ENCODE measurements around the gene AIFM2.
"Not testable (repeated sequence)": the region's sequence is repeated elsewhere in the genome, so short reads cannot be mapped to it uniquely, and the experiment has no call there.

Gene AIFM2

GRCh38 chr10:70090951-70091350, 41.7 kb downstream of the AIFM2 start:
- no peak for DNase-seq (ENCODE audit: low read depth)

DNA sequence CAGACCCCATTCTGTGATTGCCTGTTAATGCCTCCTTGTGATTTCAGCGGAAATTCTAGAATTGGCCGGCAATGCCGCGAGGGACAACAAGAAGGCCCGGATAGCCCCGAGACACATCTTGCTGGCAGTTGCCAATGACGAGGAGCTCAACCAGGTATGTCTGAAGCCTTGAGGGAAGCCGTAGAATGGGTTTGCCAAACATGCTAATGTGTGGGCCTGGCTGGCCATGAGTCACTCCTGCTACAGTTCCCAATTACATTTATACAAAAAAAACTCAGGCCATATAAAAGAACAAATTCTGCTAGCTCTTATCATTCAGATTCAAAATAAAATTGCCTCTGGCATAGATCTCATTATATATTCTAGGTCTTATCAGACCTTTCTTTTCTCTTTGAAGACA, 42.6 kb downstream of the AIFM2 start:
- no peak for DNase-seq (ENCODE audit: low read depth)

DNA sequence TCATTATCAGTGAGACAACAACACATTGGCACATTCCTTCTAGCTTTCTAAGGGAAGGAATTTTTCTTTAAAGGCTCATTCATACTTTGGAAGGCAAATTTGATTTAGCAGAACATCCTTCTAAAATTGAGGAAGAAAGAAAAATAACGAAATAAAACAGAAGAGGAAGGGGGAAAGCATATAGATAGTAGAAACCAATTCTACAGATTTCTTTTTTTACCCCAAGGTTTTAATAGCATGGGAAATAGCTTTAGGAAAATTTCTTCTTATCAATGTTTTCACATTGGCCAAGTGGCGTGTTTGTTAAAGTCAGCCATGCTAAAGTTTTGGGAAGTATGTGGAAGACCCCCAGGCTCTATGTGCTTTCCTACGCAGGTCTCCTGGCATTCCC, 44.3 kb downstream of the AIFM2 start:
- no peak for DNase-seq (ENCODE audit: low read depth)

DNA sequence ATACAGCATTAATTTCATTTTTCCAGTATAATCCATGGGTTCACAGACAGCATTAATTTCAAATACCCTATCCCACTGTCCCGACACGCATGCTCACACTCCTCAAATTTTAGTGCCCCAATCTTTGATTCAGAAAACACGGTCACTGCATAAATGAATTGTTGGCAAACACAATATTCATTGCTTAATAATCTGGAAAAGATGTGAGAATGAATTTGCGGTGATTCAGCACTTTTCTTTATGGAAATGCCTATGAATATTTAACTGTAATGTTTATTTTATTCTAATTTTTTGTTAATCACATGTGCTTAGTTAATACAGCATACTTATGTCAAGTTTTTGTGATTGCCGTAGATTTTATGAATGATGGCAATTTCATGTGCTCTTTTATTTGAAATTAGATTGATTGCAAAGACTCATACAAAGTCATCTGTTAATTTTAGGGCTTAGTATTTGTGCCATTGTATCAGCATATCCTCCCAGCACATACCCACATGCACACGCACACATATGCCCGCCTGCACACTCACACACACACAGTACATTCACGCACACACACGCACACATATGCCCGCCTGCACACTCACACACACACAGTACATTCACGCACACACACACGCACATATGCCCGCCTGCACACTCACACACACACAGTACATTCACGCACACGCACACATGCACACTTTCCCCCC, 44.9 kb downstream of the AIFM2 start:
- DNase-seq (ENCODE audit: low read depth) = no peak

- no peak for DNase-seq (ENCODE audit: low read depth)
These were observed 46.5 kb downstream of the AIFM2 start for GRCh38 chr10:70085975-70086613.

- DNase-seq (ENCODE audit: low read depth) = no peak
These were observed 48.4 kb downstream of the AIFM2 start for GRCh38 chr10:70084189-70084588.

- not testable (repeated sequence) for DNase-seq (ENCODE audit: low read depth)
These were observed 51.8 kb downstream of the AIFM2 start for GRCh38 chr10:70080789-70081188.

DNA sequence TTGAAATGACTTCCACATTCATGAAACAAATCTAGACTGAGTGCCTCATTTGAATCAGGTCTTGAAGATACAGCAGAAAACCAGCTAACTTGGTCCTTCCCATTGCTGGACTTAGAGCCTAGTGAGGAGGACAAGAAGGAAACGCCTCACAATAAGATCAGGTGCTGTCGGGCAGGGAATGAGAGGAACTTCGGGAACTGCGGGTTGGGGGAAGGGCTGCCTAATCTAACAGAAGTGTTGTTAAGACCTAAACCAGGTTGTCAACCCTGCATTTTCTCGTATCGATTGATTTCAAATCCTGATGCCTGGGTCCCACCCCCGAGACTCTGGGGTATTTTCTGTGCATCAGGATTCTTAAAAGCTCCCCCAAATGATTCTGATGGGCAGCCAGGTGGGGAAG, 53.7 kb downstream of the AIFM2 start:
- DNase-seq (ENCODE audit: low read depth) = no peak

DNA sequence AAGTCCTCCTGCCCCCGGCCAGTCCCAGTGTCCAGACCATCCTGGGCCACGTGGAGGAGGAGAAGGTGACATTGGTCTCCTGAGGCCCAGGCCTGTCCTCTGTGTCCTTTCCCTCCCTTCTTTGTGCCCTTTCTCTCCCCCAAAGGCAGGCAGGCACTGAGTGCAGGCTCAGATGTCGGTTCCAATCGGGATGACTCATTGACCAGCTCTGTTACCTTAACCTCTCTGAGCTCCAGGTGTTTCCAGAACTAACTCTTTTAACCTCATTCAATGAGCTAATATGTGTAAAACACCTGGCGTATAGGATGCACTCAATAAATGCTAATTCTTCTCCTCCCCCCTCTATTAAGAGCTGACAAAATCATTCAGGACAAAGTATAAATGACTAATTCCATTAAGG, 54.3 kb downstream of the AIFM2 start:
- DNase-seq (ENCODE audit: low read depth) = no peak

DNA sequence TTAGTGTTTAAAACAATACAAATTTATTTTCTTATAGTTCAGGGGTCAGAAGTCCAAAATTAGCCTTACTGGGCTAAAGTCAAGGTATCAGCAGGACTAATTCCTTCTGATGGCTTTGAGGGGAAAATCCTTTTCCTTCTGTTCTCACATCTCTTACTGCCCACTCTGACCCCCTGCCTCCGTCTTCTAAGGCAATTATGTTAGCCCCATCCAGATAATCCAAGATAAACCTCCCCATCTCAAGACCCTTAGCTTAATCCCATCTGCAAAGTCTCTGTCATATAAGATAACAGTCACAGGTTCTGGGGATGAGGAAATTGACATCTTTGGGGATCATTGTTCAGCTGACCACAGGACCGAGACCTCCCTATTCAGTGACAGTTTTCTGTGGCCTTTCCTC, 57.7 kb downstream of the AIFM2 start:
- DNase-seq (ENCODE audit: low read depth) = no peak

GRCh38 chr10:70074165-70074564, 58.5 kb downstream of the AIFM2 start:
- no peak for DNase-seq (ENCODE audit: low read depth)

- DNase-seq (ENCODE audit: low read depth) = no peak
These were observed 61.8 kb downstream of the AIFM2 start for GRCh38 chr10:70070834-70071233.

GRCh38 chr10:70069346-70069745, 63.3 kb downstream of the AIFM2 start:
- DNase-seq (ENCODE audit: low read depth) = no peak

DNA sequence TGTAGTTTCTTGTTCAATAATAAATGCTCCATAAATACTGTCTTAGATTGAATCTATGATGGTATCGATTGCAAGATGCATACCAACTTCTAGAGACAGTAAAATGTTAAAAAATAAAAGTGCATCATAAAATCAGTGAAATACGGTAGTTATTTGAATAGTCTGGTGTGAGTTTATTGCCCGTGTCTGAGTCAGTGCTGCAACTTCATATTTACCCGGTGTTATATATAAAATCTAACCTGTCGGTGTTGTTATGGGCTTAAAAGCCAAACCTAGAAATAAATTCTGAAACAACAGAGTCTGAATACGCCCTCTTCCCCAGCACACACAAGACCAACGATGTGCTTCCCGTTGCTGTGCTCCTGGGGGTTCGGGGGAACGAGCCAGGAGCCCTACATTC, 63.7 kb downstream of the AIFM2 start:
- no peak for DNase-seq (ENCODE audit: low read depth)

GRCh38 chr10:70067586-70067985, 65.0 kb downstream of the AIFM2 start:
- no peak for DNase-seq (ENCODE audit: low read depth)

DNA sequence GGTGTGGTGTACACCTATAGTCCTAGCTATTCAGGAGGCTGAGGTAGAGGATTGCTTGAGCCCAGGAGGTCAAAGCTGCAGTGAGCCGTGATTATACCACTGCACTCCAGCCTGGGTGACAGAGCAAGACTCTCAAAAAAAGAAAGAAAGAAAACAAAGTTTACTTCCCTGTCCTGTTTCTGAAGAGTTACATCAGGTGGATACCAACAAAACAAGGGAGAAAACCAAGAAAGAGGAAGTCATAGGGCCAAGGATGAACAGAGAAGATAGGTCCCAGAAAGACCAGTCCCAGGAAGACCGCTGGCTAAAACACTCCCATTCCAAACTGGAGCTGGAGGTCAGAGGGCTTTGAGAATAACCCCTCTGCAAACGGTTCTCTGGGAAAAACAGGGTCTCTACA, 66.4 kb downstream of the AIFM2 start:
- DNase-seq (ENCODE audit: low read depth) = no peak

DNA sequence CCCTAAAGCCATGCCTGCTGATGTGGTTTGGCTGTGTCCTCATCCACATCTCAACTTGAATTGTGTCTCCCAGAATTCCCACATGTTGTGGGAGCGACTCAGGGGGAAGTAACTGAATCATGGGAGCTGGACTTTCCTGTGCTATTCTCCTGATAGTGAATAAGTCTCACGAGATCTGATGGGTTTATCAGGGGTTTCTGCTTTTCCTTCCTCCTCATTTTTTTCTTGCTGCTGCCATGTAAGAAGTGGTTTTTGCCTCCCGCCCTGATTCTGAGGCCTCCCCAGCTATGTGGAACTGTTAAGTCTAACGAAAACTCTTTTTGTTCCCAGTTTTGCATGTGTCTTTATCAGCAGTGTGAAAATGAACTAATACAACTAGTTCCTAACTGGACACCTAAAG, 68.1 kb downstream of the AIFM2 start:
- no peak for DNase-seq (ENCODE audit: low read depth)

DNA sequence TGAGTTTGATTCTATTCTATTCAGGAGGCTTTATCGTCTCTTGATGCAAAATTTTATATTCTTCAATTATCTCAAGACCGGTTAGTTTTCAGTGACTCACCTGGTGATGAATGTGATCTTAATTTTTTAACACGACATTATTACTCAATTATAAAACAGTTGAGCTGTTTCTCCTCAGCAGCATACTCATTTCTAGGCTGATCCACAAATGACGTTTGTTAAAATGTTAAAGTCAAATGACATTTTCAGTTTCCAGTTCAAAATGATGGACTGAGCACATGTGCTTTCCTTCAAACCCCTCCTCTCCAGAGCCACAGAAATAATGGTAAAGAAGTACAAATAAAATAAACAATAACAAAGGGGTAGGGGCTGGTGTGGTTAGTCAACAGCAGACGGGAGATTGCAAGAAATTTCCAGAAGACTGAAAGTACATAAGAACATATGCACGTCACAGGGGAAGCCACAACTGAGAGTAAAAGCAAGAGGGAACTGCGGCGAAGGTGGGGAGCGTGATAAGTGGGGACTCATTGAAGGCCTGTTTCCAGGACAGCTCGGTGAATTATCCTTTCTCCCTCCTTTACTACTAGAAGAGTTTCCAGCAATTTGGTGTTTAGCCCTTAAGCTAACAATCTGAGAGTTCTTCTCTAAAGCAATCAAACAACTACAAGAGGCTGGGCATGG, 69.1 kb downstream of the AIFM2 start:
- DNase-seq (ENCODE audit: low read depth) = no peak

All from stimulated activated CD8-positive, alpha-beta memory T cell treated with anti-CD3 and anti-CD28 coated beads, Interleukin-7, amount 100 ng/mL, for 24 hours (primary cell).